ENCODE data around the gene MYNN. TPM values are rescaled to one million over a fixed set of nuclear protein-coding genes. Genes with fewer than 3 reads are reported as not detected.

MYNN gene
- total RNA-seq, 1 experiment from 2014 or later, result 18.2 TPM

DNA sequence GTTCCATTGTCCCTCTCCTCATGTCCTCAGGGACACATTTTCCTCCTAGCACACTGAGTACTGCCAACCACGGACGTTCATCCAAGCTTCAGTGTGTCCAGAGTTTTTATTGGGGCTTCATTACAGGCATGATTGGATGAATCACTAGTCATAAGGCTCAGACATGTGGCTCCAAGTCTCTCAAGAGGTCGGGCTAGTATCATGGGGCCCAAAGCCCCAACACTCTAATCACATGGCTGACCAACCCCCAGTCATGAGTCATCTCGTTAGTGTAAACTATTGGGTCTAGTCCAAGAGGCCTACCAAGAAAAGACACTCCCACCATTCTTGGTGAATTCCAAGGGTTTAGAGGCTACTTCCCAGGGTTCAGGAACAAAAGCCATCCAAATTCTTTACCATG is 12.7 kb upstream of the MYNN start:
- no peak overlapping the region for H2AFZ ChIP-seq
- no peak overlapping the region for H3K4me2 ChIP-seq
- CTCF ChIA-PET, result no interaction called here
- H3K9me2 ChIP-seq (ENCODE audit: insufficient read depth), result no peaks in the 10 kb centered on the region; the same call in 1 of the 2 replicates
- no TSS peak for BruUV-seq (replicated peaks)
- H3F3A ChIP-seq (ENCODE audit: insufficient read depth, low read depth), result peaks cover 21% of the 10 kb centered on the region; the same call in 1 of the 2 replicates
- peaks cover 6% of the 10 kb centered on the region; the same call in 1 of the 2 replicates for H3K9me3 ChIP-seq (ENCODE audit: insufficient read depth, low read depth)
- H3K27me3 ChIP-seq (ENCODE audit: insufficient read depth, low read depth), result no peaks in the 10 kb centered on the region
- intact Hi-C loops (cut with micrococcal nuclease; ENCODE audit: unreplicated experiment), result loop anchor here (5.0 kb wide), 1 partner anchor 1807 kb away; no protein-coding TSS in a partner anchor
- 0 out of 2 replicates have a peak, but pooled peaks cover 6% of the 10 kb centered on the region for H3K79me2 ChIP-seq (ENCODE audit: low read depth)
- POLR2A ChIA-PET (ENCODE audit: unreplicated experiment), result interaction anchor here (0.7 kb wide), 1 partner anchor 108 kb away, joined by 4 read pairs; no protein-coding TSS in a partner anchor
- no peak overlapping the region for H3K27ac ChIP-seq
- DNase-seq, result no peak
- no peak for TF ChIP-seq EZH2 (IDR thresholded peaks at IDR 0.05; ENCODE audit: low read depth)
- TF ChIP-seq, protein P1, sequence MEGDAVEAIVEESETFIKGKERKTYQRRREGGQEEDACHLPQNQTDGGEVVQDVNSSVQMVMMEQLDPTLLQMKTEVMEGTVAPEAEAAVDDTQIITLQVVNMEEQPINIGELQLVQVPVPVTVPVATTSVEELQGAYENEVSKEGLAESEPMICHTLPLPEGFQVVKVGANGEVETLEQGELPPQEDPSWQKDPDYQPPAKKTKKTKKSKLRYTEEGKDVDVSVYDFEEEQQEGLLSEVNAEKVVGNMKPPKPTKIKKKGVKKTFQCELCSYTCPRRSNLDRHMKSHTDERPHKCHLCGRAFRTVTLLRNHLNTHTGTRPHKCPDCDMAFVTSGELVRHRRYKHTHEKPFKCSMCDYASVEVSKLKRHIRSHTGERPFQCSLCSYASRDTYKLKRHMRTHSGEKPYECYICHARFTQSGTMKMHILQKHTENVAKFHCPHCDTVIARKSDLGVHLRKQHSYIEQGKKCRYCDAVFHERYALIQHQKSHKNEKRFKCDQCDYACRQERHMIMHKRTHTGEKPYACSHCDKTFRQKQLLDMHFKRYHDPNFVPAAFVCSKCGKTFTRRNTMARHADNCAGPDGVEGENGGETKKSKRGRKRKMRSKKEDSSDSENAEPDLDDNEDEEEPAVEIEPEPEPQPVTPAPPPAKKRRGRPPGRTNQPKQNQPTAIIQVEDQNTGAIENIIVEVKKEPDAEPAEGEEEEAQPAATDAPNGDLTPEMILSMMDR (conservative IDR thresholded peaks at IDR 0.05), result no peak
- H3K4me3 ChIP-seq, result no peak overlapping the region
- H3K36me3 ChIP-seq (ENCODE audit: low read depth), result no peaks in the 10 kb centered on the region
- H3K4me1 ChIP-seq (replicated peaks; ENCODE audit: insufficient read depth), result peaks cover 4% of the 10 kb centered on the region; the same call in 1 of the 2 replicates
- H4K20me1 ChIP-seq (ENCODE audit: insufficient read depth), result no peaks in the 10 kb centered on the region

DNA sequence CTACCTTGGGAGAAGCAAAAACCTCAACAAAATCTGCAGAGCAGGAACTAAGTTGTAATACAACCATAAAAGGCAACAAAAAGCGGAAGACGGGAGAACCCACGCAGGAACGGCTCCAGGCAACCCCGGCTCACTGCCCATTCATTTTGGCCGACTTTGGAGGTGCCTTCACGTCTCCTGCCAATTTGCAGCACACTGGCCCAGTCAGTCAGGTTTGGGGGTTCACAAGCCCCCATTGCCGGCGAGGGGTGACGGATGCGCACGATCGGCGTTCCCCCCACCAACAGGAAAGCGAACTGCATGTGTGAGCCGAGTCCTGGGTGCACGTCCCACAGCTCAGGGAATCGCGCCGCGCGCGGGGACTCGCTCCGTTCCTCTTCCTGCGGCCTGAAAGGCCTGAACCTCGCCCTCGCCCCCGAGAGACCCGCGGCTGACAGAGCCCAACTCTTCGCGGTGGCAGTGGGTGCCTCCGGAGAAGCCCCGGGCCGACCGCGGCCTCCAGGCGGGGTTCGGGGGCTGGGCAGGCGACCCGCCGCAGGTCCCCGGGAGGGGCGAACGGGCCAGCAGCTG is 8.8 kb upstream of the MYNN start:
- Histone ChIP-seq H3K4me3 (peak overlapping the region; percentile 99), H3K79me2 (ENCODE audit: low read depth) (0 out of 2 replicates have a peak, but pooled peaks cover 6% of the 10 kb centered on the region), H3K9me2 (ENCODE audit: insufficient read depth) (no peaks in the 10 kb centered on the region), H3K9me3 (ENCODE audit: insufficient read depth, low read depth) (peaks cover 6% of the 10 kb centered on the region; the same call in 1 of the 2 replicates), H3K36me3 (ENCODE audit: low read depth) (no peaks in the 10 kb centered on the region), H3F3A (ENCODE audit: insufficient read depth, low read depth) (peaks cover 56% of the 10 kb centered on the region), H3K27ac (peak overlapping the region; percentile 75), H4K20me1 (ENCODE audit: insufficient read depth) (no peaks in the 10 kb centered on the region), H3K4me1 (replicated peaks; ENCODE audit: insufficient read depth) (peaks cover 5% of the 10 kb centered on the region; the same call in 1 of the 2 replicates), H3K27me3 (ENCODE audit: insufficient read depth, low read depth) (no peaks in the 10 kb centered on the region), H2AFZ (peak overlapping the region; percentile 99), H3K4me2 (peak overlapping the region; percentile 80)
- TF ChIP-seq, protein P1 (conservative IDR thresholded peaks at IDR 0.05), result no peak
- TF ChIP-seq EZH2 (IDR thresholded peaks at IDR 0.05; ENCODE audit: low read depth), result no peak
- POLR2A ChIA-PET (ENCODE audit: unreplicated experiment), result interaction anchor here (0.6 to 0.7 kb wide), 2 partner anchors 98 to 1152 kb away, joined by 3 read pairs; no protein-coding TSS in a partner anchor
- BruUV-seq (replicated peaks), result TSS peak; percentile 93
- intact Hi-C loops (cut with micrococcal nuclease; ENCODE audit: unreplicated experiment), result loop anchor here (2.0 to 5.0 kb wide), 2 partner anchors 1044 to 1803 kb away; no protein-coding TSS in a partner anchor
- DNase-seq, result peak; percentile 43 to 50
- CTCF ChIA-PET, result interaction anchor here (0.5 kb wide), 1 partner anchor 852 kb away, joined by 4 read pairs; no protein-coding TSS in a partner anchor

DNA sequence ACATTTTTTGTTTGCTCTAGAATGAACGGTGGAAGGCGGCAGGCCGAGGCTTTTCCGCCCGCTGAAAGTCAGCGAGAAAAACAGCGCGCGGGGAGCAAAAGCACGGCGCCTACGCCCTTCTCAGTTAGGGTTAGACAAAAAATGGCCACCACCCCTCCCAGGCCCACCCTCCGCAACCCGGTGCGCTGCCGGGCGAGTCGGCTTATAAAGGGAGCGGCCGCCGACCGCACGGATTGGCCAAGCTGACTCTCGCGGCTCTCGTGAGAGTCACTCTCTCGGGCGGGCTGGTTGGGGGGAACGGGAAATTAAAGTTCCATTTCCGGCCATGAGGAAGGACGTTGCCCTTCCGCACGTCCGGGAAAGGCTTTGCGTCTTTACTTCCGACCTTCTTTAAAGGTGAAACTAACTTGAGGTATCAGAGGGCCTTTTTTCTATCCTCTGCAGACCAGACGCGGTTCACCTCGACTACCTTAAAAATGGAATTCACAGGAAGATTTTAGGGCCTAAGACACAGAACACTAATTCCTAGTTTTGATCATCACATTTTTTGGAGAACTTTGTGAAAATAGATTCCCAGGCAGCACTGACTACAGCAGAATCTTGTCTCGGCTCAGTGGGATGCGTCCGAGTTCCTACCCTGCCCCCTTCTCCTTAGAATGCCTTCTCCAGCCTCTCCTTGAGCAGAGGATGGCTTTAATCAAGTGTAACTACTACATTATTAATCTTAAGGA is 8.1 kb upstream of the MYNN start, which contains the start of gene TERC:
TERC (minus strand) TSS at position 179 of the 731 bp plus-strand sequence.
- CTCF ChIA-PET, result interaction anchor here (0.5 kb wide), 1 partner anchor 851 kb away, joined by 4 read pairs; no protein-coding TSS in a partner anchor
- Histone ChIP-seq H3K9me3 (ENCODE audit: insufficient read depth, low read depth) (peaks cover 6% of the 10 kb centered on the region; the same call in 1 of the 2 replicates), H3K36me3 (ENCODE audit: low read depth) (no peaks in the 10 kb centered on the region), H4K20me1 (ENCODE audit: insufficient read depth) (no peaks in the 10 kb centered on the region), H3K27me3 (ENCODE audit: insufficient read depth, low read depth) (no peaks in the 10 kb centered on the region), H2AFZ (peak within 1 kb of the TSS; percentile 99), H3K27ac (peak within 1 kb of the TSS; percentile 75), H3K79me2 (ENCODE audit: low read depth) (0 out of 2 replicates have a peak, but pooled peaks cover 6% of the 10 kb centered on the region), H3F3A (ENCODE audit: insufficient read depth, low read depth) (peaks cover 60% of the 10 kb centered on the region), H3K4me2 (peak within 1 kb of the TSS; percentile 80), H3K4me1 (replicated peaks; ENCODE audit: insufficient read depth) (peaks cover 5% of the 10 kb centered on the region; the same call in 1 of the 2 replicates), H3K4me3 (peak within 1 kb of the TSS; percentile 99), H3K9me2 (ENCODE audit: insufficient read depth) (no peaks in the 10 kb centered on the region)
- peak; percentile 93 to 96 for DNase-seq
- intact Hi-C loops (cut with micrococcal nuclease; ENCODE audit: unreplicated experiment), result loop anchor here (2.0 to 5.0 kb wide), 2 partner anchors 1044 to 1802 kb away; no protein-coding TSS in a partner anchor
- TF ChIP-seq EZH2 (IDR thresholded peaks at IDR 0.05; ENCODE audit: low read depth), result no peak
- TF ChIP-seq, protein P1 (conservative IDR thresholded peaks at IDR 0.05), result no peak
- POLR2A ChIA-PET (ENCODE audit: unreplicated experiment), result interaction anchor here (0.6 to 0.7 kb wide), 4 partner anchors 98 to 1152 kb away, joined by 3 to 11 read pairs (median 4); no protein-coding TSS in a partner anchor
- TSS peak; percentile 82 for BruUV-seq (replicated peaks)
